RWPE2 (cell line): ENCODE results near the gene ASIP.
"Not testable (repeated sequence)": the region's sequence is repeated elsewhere in the genome, so short reads cannot be mapped to it uniquely, and the experiment has no call there.

Source experiments
- ATAC-seq: fragments of 200-7000 bp; cut with Tn5 transposase; 3 replicates; pipeline ENCODE4 v1.9.1; 2021; ENCODE audit warnings: low read depth
- DNase-seq: peaks from one replicate; pipeline ENCODE4 v3.0.0-alpha.2; 2020; ENCODE audit warnings: low spot score
- H3K27ac ChIP-seq: fragments of 450-650 bp; 2 replicates; pipeline ENCODE4 v1.5.1; 2017; ENCODE audit warnings: mild to moderate bottlenecking; ENCODE audit not compliant: poor library complexity, severe bottlenecking
- H3K27me3 ChIP-seq: fragments of 250-450 bp; sonication (Bioruptor Pico); 2 replicates; pipeline ENCODE4 v1.5.1; 2021; ENCODE audit warnings: mild to moderate bottlenecking, moderate library complexity; ENCODE audit not compliant: insufficient read depth, poor library complexity, severe bottlenecking
- H3K36me3 ChIP-seq: fragments of 250-450 bp; sonication (Bioruptor Pico); 2 replicates; pipeline ENCODE4 v1.5.1; 2020; ENCODE audit warnings: low read depth, mild to moderate bottlenecking, moderate library complexity
- H3K4me1 ChIP-seq: fragments of 250-450 bp; sonication (Bioruptor Pico); 2 replicates; pipeline ENCODE4 v1.5.1; 2021; ENCODE audit warnings: mild to moderate bottlenecking, moderate library complexity; ENCODE audit not compliant: insufficient read depth, poor library complexity, severe bottlenecking
- H3K4me3 ChIP-seq: fragments of 250-450 bp; sonication (Bioruptor Pico); 2 replicates; pipeline ENCODE4 v1.5.1; 2021; ENCODE audit warnings: mild to moderate bottlenecking, moderate library complexity; ENCODE audit not compliant: severe bottlenecking
- H3K9me3 ChIP-seq: fragments of 250-450 bp; sonication (Bioruptor Pico); 2 replicates; pipeline ENCODE4 v1.5.1; 2021; ENCODE audit warnings: mild to moderate bottlenecking, moderate library complexity; ENCODE audit not compliant: severe bottlenecking
- TF ChIP-seq, protein P1 (sequence below): fragments of 450-650 bp; IDR thresholded peaks from one replicate; pipeline ENCODE4 v1.5.1; 2017; ENCODE audit warnings: mild to moderate bottlenecking, moderate library complexity; ENCODE audit not compliant: poor library complexity, severe bottlenecking

Gene ASIP, protein sequence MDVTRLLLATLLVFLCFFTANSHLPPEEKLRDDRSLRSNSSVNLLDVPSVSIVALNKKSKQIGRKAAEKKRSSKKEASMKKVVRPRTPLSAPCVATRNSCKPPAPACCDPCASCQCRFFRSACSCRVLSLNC

DNA sequence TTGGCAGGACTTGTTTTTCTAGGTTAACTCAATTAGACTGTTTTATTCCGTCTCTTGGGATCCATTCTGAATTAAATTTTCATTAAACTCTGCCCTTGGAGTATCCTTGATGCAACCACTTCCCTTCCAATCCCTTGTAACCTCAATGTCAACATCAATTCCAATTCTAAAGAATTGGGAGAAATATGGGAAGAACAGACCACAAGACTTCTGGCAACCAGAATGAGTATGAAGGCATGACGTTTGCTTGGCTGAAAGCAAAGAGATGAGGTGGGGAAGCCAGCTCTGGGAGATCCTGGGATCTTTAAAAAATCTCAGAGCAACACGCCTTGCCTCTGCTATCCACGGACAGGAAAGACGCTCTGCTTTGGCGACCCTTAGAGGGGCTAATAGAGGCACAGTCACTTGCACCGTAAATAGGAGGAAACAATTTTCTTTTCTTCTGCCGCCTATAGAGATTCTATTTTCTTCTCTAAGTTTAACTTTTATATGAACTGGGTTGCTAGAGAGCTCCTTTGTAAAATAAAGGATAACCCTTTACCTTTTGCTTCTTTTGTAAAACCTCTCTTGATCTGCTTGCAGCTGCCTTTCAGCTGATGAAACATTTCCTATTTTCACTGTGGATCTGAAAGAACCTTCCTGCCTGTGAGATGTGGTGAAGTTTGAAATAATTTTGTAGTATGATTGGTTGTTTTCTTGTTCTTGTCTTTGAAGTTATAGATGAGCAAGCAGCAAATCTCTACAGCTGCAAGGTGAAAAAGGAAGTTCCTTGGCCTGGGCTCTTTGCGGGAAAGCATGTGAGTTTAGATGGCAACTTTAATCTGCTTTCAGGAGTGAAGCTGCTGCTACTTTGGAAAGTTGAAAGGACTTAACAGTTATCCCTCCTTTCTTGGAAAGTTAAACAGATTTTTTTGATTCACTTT lies at the start of gene ASIP:
TSS of gene ASIP (plus strand) at position 731 of the 923 bp plus-strand sequence. CDS start 18,952 bp downstream, outside the sequence.
- DNase-seq (no peak), ATAC-seq (no peak)
- H3K4me3 ChIP-seq: no peak within 1 kb of the TSS
- H3K27ac ChIP-seq: no peak within 1 kb of the TSS
- no peaks in the 10 kb centered on the region for H3K4me1 ChIP-seq
- H3K36me3 ChIP-seq: no peaks in the 10 kb centered on the region
- H3K27me3 ChIP-seq: peaks cover 17% of the 10 kb centered on the region
- TF ChIP-seq, protein P1, sequence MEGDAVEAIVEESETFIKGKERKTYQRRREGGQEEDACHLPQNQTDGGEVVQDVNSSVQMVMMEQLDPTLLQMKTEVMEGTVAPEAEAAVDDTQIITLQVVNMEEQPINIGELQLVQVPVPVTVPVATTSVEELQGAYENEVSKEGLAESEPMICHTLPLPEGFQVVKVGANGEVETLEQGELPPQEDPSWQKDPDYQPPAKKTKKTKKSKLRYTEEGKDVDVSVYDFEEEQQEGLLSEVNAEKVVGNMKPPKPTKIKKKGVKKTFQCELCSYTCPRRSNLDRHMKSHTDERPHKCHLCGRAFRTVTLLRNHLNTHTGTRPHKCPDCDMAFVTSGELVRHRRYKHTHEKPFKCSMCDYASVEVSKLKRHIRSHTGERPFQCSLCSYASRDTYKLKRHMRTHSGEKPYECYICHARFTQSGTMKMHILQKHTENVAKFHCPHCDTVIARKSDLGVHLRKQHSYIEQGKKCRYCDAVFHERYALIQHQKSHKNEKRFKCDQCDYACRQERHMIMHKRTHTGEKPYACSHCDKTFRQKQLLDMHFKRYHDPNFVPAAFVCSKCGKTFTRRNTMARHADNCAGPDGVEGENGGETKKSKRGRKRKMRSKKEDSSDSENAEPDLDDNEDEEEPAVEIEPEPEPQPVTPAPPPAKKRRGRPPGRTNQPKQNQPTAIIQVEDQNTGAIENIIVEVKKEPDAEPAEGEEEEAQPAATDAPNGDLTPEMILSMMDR: no peak
- peaks cover 16% of the 10 kb centered on the region for H3K9me3 ChIP-seq

DNA sequence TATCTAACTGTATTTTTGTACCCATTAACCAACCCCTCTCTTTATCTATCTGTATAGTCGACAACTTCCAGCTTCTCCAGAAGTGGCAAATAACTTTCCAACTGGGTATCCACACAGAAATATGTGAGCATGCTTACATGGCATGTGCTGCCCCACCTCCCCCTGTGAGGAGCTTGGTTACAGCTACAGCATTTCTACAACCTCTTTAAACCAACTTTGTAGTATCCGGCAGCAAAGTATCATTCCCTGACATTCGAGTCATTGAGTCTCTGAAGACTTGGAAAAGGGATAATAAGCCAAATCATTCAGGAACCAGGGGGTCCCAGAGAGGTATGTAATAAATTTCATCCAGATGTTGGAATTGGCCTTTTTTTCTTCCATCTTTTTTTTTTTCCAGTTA lies 48.2 kb upstream of the ASIP start:
- H3K4me1 ChIP-seq: no peaks in the 10 kb centered on the region
- peaks cover 8% of the 10 kb centered on the region for H3K27me3 ChIP-seq
- no peak overlapping the region for H3K27ac ChIP-seq
- H3K9me3 ChIP-seq: no peaks in the 10 kb centered on the region
- DNase-seq (no peak), ATAC-seq (no peak)
- TF ChIP-seq, protein P1: no peak
- no peak overlapping the region for H3K4me3 ChIP-seq
- no peaks in the 10 kb centered on the region for H3K36me3 ChIP-seq

DNA sequence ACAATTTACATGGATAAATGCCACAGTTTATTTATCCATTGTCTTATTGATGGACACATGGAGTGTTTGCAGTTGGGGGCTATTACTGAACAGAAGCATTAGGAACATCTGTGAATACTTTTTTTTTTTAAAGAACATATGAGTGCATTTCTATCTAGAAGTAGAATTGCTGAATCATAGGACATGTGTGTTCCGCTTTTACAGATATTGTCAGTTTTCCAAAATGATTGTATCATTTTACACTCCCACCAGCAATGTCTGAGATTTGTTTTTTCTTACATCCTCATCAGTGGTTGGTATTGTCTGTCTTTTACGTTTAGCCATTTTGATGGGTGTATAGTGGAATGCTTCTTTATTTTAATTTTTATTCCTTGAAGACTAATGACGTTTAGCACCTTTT lies 42.0 kb upstream of the ASIP start:
- Histone ChIP-seq H3K9me3 (no peaks in the 10 kb centered on the region), H3K27ac (no peak overlapping the region), H3K4me1 (no peaks in the 10 kb centered on the region), H3K27me3 (peaks cover 53% of the 10 kb centered on the region), H3K36me3 (no peaks in the 10 kb centered on the region), H3K4me3 (no peak overlapping the region)
- no peak for DNase-seq
- TF ChIP-seq, protein P1: no peak
- ATAC-seq: no peak

DNA sequence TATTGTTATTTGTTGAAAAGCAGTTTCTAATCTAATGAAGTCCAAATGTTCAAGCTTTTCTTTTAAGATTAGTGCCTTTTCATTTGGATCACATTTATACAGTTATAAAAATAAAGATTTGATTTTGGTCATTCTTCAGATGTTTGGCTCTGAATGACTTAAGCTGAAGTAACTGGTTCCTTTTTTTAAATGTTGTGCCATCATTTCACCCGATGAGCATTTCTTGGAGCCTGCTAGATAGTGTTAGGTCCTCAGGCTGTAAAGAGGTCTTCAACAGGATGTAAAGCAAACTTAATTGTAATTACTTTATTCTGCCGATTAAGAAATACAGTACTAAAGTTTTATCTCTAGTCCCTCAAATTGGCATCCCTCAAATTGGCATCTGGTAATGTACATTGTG lies 41.2 kb upstream of the ASIP start:
- ATAC-seq: no peak
- no peak for DNase-seq
- Histone ChIP-seq H3K4me1 (no peaks in the 10 kb centered on the region), H3K4me3 (no peak overlapping the region), H3K27ac (no peak overlapping the region), H3K36me3 (no peaks in the 10 kb centered on the region), H3K9me3 (no peaks in the 10 kb centered on the region), H3K27me3 (peaks cover 56% of the 10 kb centered on the region)
- TF ChIP-seq, protein P1: no peak

DNA sequence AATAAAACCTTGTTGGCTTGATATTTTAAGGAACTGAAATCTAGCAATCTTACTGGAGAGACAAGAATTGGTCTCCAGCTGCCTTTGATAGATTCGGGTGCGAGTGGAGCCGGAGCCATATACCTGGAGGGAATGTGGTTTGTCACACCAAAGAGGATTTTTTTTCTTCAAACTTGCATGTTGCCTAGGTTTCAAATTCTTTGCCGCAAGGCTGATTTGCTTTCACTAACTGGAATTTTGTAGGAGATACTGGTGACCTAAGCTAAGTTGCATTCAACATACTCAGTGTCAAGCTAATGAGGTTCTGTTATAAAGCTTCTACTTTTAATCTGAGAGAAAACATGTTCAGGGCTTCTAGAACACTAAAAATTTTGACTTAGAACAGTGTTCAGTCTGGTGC lies 39.7 kb upstream of the ASIP start:
- H3K4me1 ChIP-seq: no peaks in the 10 kb centered on the region
- H3K9me3 ChIP-seq: no peaks in the 10 kb centered on the region
- peaks cover 56% of the 10 kb centered on the region for H3K27me3 ChIP-seq
- TF ChIP-seq, protein P1: no peak
- DNase-seq (no peak), ATAC-seq (no peak)
- H3K4me3 ChIP-seq: no peak overlapping the region
- H3K27ac ChIP-seq: no peak overlapping the region
- no peaks in the 10 kb centered on the region for H3K36me3 ChIP-seq

DNA sequence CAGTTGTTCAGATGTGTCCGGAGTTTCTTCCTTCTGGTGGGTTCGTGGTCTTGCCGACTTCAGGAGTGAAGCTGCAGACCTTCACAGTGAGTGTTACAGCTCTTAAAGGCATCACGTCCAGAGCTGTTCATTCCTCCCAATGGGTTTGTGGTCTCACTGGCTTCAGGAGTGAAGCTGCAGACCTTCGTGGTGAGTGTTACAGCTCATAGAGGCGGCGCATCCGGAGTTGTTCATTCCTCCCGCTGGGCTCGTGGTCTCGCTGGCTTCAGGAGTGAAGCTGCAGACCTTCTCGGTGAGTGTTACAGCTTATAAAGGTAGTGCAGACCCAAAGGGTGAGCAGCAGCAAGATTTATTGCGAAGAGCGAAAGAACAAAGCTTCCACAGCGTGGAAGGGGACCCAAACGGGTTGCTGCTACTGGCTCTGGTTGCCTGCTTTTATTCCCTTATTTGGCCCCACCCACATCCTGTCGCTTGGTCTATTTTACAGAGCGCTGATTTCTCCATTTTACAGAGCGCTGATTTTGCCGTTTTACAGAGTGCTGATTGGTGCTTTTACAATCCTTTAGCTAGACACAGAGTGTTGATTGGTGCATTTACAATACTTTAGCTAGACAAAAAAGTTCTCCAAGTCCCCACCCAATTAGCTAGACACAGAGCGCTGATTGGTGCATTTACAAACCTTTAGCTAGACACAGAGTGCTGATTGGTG lies 35.9 kb upstream of the ASIP start:
- H3K27me3 ChIP-seq: peaks cover 25% of the 10 kb centered on the region
- H3K4me1 ChIP-seq, H3K36me3 ChIP-seq, H3K27ac ChIP-seq, H3K9me3 ChIP-seq, ATAC-seq, H3K4me3 ChIP-seq, DNase-seq: not testable (repeated sequence)
